Measurements from ENCODE around the gene STAT3. TPM values are rescaled to one million over a fixed set of nuclear protein-coding genes. Genes with fewer than 3 reads are reported as not detected.

Gene STAT3
- total and polyA plus RNA-seq, 9 of the 15 experiments (the other 6 are each of a cell fraction or from before 2014, with no cell fraction given), result 90.0 to 179 (median 114) TPM

- TF ChIP-seq SRSF1 (IDR thresholded peaks at IDR 0.05; ENCODE audit: low read depth, low read length), result no peak
- TF ChIP-seq ELF4 (CRISPR knock-in tag; IDR thresholded peaks at IDR 0.05), result no peak
- peak; percentile 84 for TF ChIP-seq FOSL1 (tag; conservative IDR thresholded peaks at IDR 0.05)
- peak; percentile 57 for TF ChIP-seq MGA (IDR thresholded peaks at IDR 0.05)
- TF ChIP-seq MNT (conservative IDR thresholded peaks at IDR 0.05), result peak in 1 of 2 experiments; percentile 50; a peak in 3 of 4 replicates
- no peak for TF ChIP-seq TCF3 (CRISPR knock-in tag; IDR thresholded peaks at IDR 0.05)
- TF ChIP-seq CREB1 (IDR thresholded peaks at IDR 0.05), result no peak
- no peak for TF ChIP-seq CREB1 (CRISPR knock-in tag; IDR thresholded peaks at IDR 0.05)
- TF ChIP-seq ZNF444 (CRISPR knock-in tag; IDR thresholded peaks at IDR 0.05), result no peak
- TF ChIP-seq RB1 (IDR thresholded peaks at IDR 0.05; ENCODE audit: low read depth), result no peak
- no peak for TF ChIP-seq BCLAF1 (IDR thresholded peaks at IDR 0.05; ENCODE audit: borderline replicate concordance in 1 of 2, control insufficient read depth in 1 of 2, low read depth in 2 of 2, low read length in 1 of 2)
- TF ChIP-seq SIX5 (IDR thresholded peaks at IDR 0.05; ENCODE audit: borderline replicate concordance in 1 of 2, insufficient read depth in 1 of 2, low read depth in 1 of 2, low read length in 2 of 2), result no peak
These were observed 23.1 kb downstream of the STAT3 start (continued) for GRCh38 chr17:42365136-42365535.
